HEK293 (cell line): ENCODE results near the gene SLC18B1.

Experiments used
- CTCF ChIA-PET: fragments of 350-600 bp; formaldehyde crosslinking; extraction: SDS; loops from one replicate; lab custom pipeline; 2021; ENCODE audit warnings: antibody characterized with exemption; lab: Yijun Ruan, JAX
- POLR2A ChIA-PET: fragments of 300-600 bp; formaldehyde crosslinking; extraction: SDS; loops from one replicate; lab custom pipeline; 2020; ENCODE audit warnings: antibody characterized with exemption, inconsistent platforms; lab: Yijun Ruan, JAX
- H3K27ac ChIP-seq: fragments of 200-500 bp; sonication (Bioruptor generic); 2 replicates; pipeline ENCODE4 v1.5.1; 2014; ENCODE audit warnings: low read depth, low read length, control low read depth, inconsistent platforms; ENCODE audit errors: extremely low read depth
- H3K36me3 ChIP-seq, 2 experiments: fragments of 200-500 bp in 1 of 2; sonication (Bioruptor generic) in 1 of 2; 1 replicate in 1 of 2; 2 replicates in 1 of 2; pipeline ENCODE4 v1.5.1; 2014 to 2017; ENCODE audit warnings: inconsistent platforms in 2 of 2, low read length in 2 of 2; ENCODE audit not compliant: control insufficient read depth in 2 of 2, insufficient read depth in 1 of 2
- H3K4me1 ChIP-seq: fragments of 200-500 bp; sonication (Bioruptor generic); 2 replicates; pipeline ENCODE4 v1.5.1; 2014; ENCODE audit warnings: mild to moderate bottlenecking, low read length, inconsistent platforms; ENCODE audit not compliant: control insufficient read depth, insufficient read depth
- H3K4me3 ChIP-seq: 2 replicates; pipeline ENCODE4 v1.5.1; 2011; ENCODE audit warnings: low read depth, mild to moderate bottlenecking, control low read depth, low read length, moderate library complexity
- H3K9me3 ChIP-seq: fragments of 200-500 bp; sonication (Bioruptor generic); 2 replicates; pipeline ENCODE4 v1.5.1; 2014; ENCODE audit warnings: low read depth, low read length, inconsistent platforms; ENCODE audit not compliant: control insufficient read depth, insufficient read depth
- SCRT1 ChIP-seq: fragments of 450-650 bp; formaldehyde crosslinking; IDR thresholded peaks from 2 replicates; pipeline ENCODE4 v1.5.1; 2016; ENCODE audit warnings: missing biosample characterization, missing genetic modification characterization, borderline replicate concordance
- SP7 ChIP-seq: fragments of 450-650 bp; formaldehyde crosslinking; IDR thresholded peaks from 2 replicates; pipeline ENCODE4 v1.5.1; 2016; ENCODE audit warnings: missing biosample characterization, missing genetic modification characterization
- ZBTB17 ChIP-seq: fragments of 450-650 bp; formaldehyde crosslinking; IDR thresholded peaks from 2 replicates; pipeline ENCODE4 v1.5.1; 2016; ENCODE audit warnings: missing biosample characterization, missing genetic modification characterization
- ZNF146 ChIP-seq: fragments of 450-650 bp; formaldehyde crosslinking; IDR thresholded peaks from 2 replicates; pipeline ENCODE4 v1.5.1; 2016; ENCODE audit warnings: missing biosample characterization, missing genetic modification characterization
- ZNF324 ChIP-seq: fragments of 450-650 bp; formaldehyde crosslinking; IDR thresholded peaks from 2 replicates; pipeline ENCODE4 v1.5.1; 2016; ENCODE audit warnings: missing biosample characterization, missing genetic modification characterization
- ZNF416 ChIP-seq: fragments of 450-650 bp; formaldehyde crosslinking; IDR thresholded peaks from 2 replicates; pipeline ENCODE4 v1.5.1; 2016; ENCODE audit warnings: missing biosample characterization, missing genetic modification characterization
- ZNF473 ChIP-seq: fragments of 450-650 bp; formaldehyde crosslinking; IDR thresholded peaks from 2 replicates; pipeline ENCODE4 v1.5.1; 2017; ENCODE audit warnings: missing biosample characterization, missing genetic modification characterization
- ZNF48 ChIP-seq: fragments of 450-650 bp; formaldehyde crosslinking; IDR thresholded peaks from 2 replicates; pipeline ENCODE4 v1.5.1; 2016; ENCODE audit warnings: missing biosample characterization, missing genetic modification characterization
- ZNF521 ChIP-seq: fragments of 450-650 bp; formaldehyde crosslinking; IDR thresholded peaks from 2 replicates; pipeline ENCODE4 v1.5.1; 2017; ENCODE audit warnings: missing biosample characterization, mild to moderate bottlenecking, missing genetic modification characterization
- ZNF549 ChIP-seq: fragments of 450-650 bp; IDR thresholded peaks from 2 replicates; pipeline ENCODE4 v1.5.1; 2018; ENCODE audit warnings: missing biosample characterization, missing genetic modification characterization, mild to moderate bottlenecking, inconsistent platforms, moderate library complexity
- ZNF558 ChIP-seq: fragments of 450-650 bp; formaldehyde crosslinking; IDR thresholded peaks from 2 replicates; pipeline ENCODE4 v1.5.1; 2016; ENCODE audit warnings: missing biosample characterization, missing genetic modification characterization
- ZNF610 ChIP-seq: fragments of 450-650 bp; formaldehyde crosslinking; IDR thresholded peaks from 2 replicates; pipeline ENCODE4 v1.5.1; 2016; ENCODE audit warnings: missing biosample characterization, missing genetic modification characterization, borderline replicate concordance
- ZNF623 ChIP-seq: fragments of 450-650 bp; formaldehyde crosslinking; IDR thresholded peaks from 2 replicates; pipeline ENCODE4 v1.5.1; 2016; ENCODE audit warnings: missing biosample characterization, missing genetic modification characterization
- ZNF658 ChIP-seq: fragments of 450-650 bp; formaldehyde crosslinking; IDR thresholded peaks from 2 replicates; pipeline ENCODE4; 2016; ENCODE audit warnings: missing biosample characterization, missing genetic modification characterization
- ZNF670 ChIP-seq: fragments of 450-650 bp; formaldehyde crosslinking; IDR thresholded peaks from 2 replicates; pipeline ENCODE4 v1.5.1; 2016; ENCODE audit warnings: missing biosample characterization, missing genetic modification characterization, low read depth
- ZNF776 ChIP-seq: fragments of 450-650 bp; formaldehyde crosslinking; IDR thresholded peaks from 2 replicates; pipeline ENCODE4 v1.5.0; 2017; ENCODE audit warnings: missing biosample characterization, missing genetic modification characterization, borderline replicate concordance
- TF ChIP-seq, protein P1 (sequence below): fragments of 450-650 bp; formaldehyde crosslinking; IDR thresholded peaks from 2 replicates; pipeline ENCODE4 v1.5.1; 2016; ENCODE audit warnings: missing biosample characterization, missing genetic modification characterization
- TF ChIP-seq, protein P2 (sequence below): fragments of 450-650 bp; formaldehyde crosslinking; conservative IDR thresholded peaks from 2 replicates; pipeline ENCODE4 v1.5.1; 2016; ENCODE audit warnings: low read depth, missing biosample characterization, missing genetic modification characterization
- TF ChIP-seq, protein P3 (sequence below): fragments of 450-650 bp; formaldehyde crosslinking; IDR thresholded peaks from 2 replicates; pipeline ENCODE4 v1.5.1; 2016; ENCODE audit warnings: missing biosample characterization, missing genetic modification characterization
- TF ChIP-seq, protein P4 (sequence below): fragments of 450-650 bp; formaldehyde crosslinking; conservative IDR thresholded peaks from 2 replicates; pipeline ENCODE4 v1.5.1; 2016; ENCODE audit warnings: low read depth, missing biosample characterization, missing genetic modification characterization

SLC18B1 gene

DNA sequence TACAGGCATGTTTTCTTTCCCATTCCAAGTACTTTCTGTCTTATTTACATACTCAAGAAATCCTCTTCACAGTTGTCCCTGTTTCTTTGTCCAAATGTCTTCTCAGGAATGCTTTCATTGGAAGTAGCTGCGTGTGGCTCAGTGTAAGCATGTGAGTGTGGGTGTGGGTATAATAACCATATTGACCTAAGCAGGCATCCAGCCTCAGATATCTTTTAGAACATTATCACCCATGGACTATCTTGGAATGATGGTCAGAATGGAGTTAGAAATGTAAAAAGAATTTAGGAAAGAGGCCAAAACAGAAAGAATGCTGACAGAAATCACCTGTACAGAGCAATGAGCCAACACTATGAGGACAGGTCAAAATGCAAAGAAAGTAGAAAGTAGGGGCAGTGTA is 57.2 kb downstream of the SLC18B1 start (continued):
- TF ChIP-seq, protein P1, sequence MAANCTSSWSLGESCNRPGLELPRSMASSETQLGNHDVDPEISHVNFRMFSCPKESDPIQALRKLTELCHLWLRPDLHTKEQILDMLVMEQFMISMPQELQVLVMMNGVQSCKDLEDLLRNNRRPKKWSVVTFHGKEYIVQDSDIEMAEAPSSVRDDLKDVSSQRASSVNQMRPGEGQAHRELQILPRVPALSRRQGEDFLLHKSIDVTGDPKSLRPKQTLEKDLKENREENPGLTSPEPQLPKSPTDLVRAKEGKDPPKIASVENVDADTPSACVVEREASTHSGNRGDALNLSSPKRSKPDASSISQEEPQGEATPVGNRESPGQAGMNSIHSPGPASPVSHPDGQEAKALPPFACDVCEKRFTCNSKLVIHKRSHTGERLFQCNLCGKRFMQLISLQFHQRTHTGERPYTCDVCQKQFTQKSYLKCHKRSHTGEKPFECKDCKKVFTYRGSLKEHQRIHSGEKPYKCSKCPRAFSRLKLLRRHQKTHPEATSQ (tag by site-specific recombination): no peak
- TF ChIP-seq ZNF658 (no peak), ZNF610 (tag by site-specific recombination) (no peak), ZNF416 (no peak), ZNF48 (tag by site-specific recombination) (no peak)

DNA sequence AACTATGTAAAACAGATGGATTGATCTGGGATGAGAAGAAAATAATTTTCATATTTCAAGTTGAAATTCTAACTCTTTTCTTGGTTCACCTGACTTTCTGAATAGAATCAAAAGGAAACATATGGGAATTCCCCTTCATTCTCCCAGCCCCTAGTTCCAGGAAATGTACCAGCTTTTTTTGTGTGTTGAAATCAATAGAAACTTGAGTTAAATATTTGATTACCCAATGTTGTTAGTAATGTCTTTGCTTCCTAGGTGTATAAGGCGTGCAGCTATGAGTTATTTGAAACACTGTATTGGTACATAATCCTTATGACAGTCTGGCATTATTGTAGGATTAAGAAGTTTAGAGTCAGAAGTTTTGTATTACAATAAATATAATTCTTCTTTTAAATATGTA is 62.2 kb downstream of the SLC18B1 start:
- Histone ChIP-seq H3K36me3 (no peaks in the 10 kb centered on the region), H3K27ac (no peak overlapping the region), H3K4me3 (no peak overlapping the region), H3K4me1 (no peaks in the 10 kb centered on the region), H3K9me3 (no peaks in the 10 kb centered on the region)
- CTCF ChIA-PET: interaction anchor here (1.6 to 3.7 kb wide), 2 partner anchors 66 to 206 kb away, joined by 3 to 19 read pairs; no protein-coding TSS in a partner anchor
- POLR2A ChIA-PET: no interaction called here
- TF ChIP-seq, protein P2, sequence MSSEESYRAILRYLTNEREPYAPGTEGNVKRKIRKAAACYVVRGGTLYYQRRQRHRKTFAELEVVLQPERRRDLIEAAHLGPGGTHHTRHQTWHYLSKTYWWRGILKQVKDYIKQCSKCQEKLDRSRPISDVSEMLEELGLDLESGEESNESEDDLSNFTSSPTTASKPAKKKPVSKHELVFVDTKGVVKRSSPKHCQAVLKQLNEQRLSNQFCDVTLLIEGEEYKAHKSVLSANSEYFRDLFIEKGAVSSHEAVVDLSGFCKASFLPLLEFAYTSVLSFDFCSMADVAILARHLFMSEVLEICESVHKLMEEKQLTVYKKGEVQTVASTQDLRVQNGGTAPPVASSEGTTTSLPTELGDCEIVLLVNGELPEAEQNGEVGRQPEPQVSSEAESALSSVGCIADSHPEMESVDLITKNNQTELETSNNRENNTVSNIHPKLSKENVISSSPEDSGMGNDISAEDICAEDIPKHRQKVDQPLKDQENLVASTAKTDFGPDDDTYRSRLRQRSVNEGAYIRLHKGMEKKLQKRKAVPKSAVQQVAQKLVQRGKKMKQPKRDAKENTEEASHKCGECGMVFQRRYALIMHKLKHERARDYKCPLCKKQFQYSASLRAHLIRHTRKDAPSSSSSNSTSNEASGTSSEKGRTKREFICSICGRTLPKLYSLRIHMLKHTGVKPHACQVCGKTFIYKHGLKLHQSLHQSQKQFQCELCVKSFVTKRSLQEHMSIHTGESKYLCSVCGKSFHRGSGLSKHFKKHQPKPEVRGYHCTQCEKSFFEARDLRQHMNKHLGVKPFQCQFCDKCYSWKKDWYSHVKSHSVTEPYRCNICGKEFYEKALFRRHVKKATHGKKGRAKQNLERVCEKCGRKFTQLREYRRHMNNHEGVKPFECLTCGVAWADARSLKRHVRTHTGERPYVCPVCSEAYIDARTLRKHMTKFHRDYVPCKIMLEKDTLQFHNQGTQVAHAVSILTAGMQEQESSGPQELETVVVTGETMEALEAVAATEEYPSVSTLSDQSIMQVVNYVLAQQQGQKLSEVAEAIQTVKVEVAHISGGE (tag by site-specific recombination): no peak
- TF ChIP-seq ZNF521 (tag by site-specific recombination) (no peak), SCRT1 (tag by site-specific recombination) (no peak), ZNF473 (tag by site-specific recombination) (no peak), ZNF324 (tag by site-specific recombination) (no peak), ZNF623 (tag by site-specific recombination) (no peak), ZNF558 (tag by site-specific recombination) (no peak), ZNF48 (tag by site-specific recombination) (no peak), ZNF146 (no peak), ZNF776 (tag by site-specific recombination) (no peak), SP7 (no peak), ZNF670 (tag by site-specific recombination) (no peak), ZBTB17 (no peak), ZNF549 (no peak)
- TF ChIP-seq, protein P1 (tag by site-specific recombination): no peak
- TF ChIP-seq, protein P3, sequence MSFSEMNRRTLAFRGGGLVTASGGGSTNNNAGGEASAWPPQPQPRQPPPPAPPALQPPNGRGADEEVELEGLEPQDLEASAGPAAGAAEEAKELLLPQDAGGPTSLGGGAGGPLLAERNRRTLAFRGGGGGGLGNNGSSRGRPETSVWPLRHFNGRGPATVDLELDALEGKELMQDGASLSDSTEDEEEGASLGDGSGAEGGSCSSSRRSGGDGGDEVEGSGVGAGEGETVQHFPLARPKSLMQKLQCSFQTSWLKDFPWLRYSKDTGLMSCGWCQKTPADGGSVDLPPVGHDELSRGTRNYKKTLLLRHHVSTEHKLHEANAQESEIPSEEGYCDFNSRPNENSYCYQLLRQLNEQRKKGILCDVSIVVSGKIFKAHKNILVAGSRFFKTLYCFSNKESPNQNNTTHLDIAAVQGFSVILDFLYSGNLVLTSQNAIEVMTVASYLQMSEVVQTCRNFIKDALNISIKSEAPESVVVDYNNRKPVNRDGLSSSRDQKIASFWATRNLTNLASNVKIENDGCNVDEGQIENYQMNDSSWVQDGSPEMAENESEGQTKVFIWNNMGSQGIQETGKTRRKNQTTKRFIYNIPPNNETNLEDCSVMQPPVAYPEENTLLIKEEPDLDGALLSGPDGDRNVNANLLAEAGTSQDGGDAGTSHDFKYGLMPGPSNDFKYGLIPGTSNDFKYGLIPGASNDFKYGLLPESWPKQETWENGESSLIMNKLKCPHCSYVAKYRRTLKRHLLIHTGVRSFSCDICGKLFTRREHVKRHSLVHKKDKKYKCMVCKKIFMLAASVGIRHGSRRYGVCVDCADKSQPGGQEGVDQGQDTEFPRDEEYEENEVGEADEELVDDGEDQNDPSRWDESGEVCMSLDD (tag by site-specific recombination): no peak
- TF ChIP-seq, protein P4, sequence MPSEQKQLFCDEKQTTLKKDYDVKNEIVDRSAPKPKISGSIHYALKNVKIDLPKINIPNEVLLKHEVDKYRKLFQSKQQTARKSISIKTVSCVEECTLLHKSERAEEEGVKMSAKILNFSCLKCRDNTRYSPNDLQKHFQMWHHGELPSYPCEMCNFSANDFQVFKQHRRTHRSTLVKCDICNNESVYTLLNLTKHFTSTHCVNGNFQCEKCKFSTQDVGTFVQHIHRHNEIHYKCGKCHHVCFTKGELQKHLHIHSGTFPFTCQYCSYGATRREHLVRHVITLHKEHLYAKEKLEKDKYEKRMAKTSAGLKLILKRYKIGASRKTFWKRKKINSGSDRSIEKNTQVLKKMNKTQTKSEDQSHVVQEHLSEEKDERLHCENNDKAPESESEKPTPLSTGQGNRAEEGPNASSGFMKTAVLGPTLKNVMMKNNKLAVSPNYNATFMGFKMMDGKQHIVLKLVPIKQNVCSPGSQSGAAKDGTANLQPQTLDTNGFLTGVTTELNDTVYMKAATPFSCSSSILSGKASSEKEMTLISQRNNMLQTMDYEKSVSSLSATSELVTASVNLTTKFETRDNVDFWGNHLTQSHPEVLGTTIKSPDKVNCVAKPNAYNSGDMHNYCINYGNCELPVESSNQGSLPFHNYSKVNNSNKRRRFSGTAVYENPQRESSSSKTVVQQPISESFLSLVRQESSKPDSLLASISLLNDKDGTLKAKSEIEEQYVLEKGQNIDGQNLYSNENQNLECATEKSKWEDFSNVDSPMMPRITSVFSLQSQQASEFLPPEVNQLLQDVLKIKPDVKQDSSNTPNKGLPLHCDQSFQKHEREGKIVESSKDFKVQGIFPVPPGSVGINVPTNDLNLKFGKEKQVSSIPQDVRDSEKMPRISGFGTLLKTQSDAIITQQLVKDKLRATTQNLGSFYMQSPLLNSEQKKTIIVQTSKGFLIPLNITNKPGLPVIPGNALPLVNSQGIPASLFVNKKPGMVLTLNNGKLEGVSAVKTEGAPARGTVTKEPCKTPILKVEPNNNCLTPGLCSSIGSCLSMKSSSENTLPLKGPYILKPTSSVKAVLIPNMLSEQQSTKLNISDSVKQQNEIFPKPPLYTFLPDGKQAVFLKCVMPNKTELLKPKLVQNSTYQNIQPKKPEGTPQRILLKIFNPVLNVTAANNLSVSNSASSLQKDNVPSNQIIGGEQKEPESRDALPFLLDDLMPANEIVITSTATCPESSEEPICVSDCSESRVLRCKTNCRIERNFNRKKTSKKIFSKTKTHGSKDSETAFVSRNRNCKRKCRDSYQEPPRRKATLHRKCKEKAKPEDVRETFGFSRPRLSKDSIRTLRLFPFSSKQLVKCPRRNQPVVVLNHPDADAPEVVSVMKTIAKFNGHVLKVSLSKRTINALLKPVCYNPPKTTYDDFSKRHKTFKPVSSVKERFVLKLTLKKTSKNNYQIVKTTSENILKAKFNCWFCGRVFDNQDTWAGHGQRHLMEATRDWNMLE: no peak
